ENCODE data around the gene KPNA5.
"Not testable (repeated sequence)": the region's sequence is repeated elsewhere in the genome, so short reads cannot be mapped to it uniquely, and the experiment has no call there.

KPNA5 gene

DNA sequence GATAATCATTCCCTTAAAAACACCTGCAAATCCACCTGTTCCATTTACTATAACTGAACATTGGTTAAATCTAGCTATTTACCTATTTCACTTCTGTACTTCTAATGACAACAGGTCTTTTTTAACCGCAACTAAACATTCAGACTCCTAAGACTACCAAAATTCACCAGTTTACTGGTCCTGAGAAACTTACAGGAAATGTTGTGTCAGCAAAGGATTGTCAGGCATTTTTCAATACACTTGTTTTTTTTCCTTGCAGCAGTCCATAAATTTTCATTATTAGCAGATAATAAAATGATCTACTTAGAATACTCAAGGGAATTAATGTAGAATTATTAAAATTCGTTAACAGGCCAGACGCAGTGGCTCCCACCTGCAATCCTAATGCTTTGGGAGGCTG lies 17.7 kb upstream of the KPNA5 start:
- Histone ChIP-seq H3K27me3 (ENCODE audit: control insufficient read depth in 1 of 2, insufficient read depth in 1 of 2, low read length in 2 of 2) (no peaks in the 10 kb centered on the region), H2BK12ac (ENCODE audit: low read length in 2 of 2) (no peak overlapping the region), H4K8ac (ENCODE audit: low read length) (no peak overlapping the region), H2AFZ (ENCODE audit: low read depth, low read length) (no peak overlapping the region), H3K36me3 (ENCODE audit: control insufficient read depth in 1 of 2, insufficient read depth in 2 of 2, low read depth in 1 of 2, low read length in 2 of 2) (peaks cover 0 to 6% of the 10 kb centered on the region in 2 experiments), H3K27ac (ENCODE audit: low read length, poor library complexity, severe bottlenecking) (no peak overlapping the region), H3K4me1 (ENCODE audit: control insufficient read depth, insufficient read depth, low read depth, low read length) (peaks cover 1% of the 10 kb centered on the region), H3K23ac (ENCODE audit: low read length in 2 of 2) (no peak overlapping the region), H3K79me1 (replicated peaks; ENCODE audit: low read length, poor library complexity, severe bottlenecking) (peaks cover 8% of the 10 kb centered on the region), H2BK120ac (ENCODE audit: low read depth, low read length) (no peak overlapping the region), H3K9me3 (ENCODE audit: control insufficient read depth, low read length) (no peaks in the 10 kb centered on the region), H3K4me2 (ENCODE audit: low read length, poor library complexity, severe bottlenecking) (no peak overlapping the region), H3K18ac (ENCODE audit: low read depth in 1 of 2, low read length in 2 of 2) (no peak overlapping the region), H2AK5ac (ENCODE audit: low read length, severe bottlenecking) (no peak overlapping the region), H3K14ac (ENCODE audit: low read length in 2 of 2) (no peak overlapping the region), H3K4me3 (ENCODE audit: insufficient read depth in 1 of 2, low read depth in 1 of 2, low read length in 2 of 2) (no peak overlapping the region), H3K4ac (ENCODE audit: low read depth in 1 of 2, low read length in 2 of 2) (no peak overlapping the region), H2BK15ac (ENCODE audit: low read depth, poor library complexity, severe bottlenecking) (no peak overlapping the region), H2BK5ac (ENCODE audit: low read depth, low read length, poor library complexity, severe bottlenecking) (no peak overlapping the region), H3K9ac (ENCODE audit: low read length) (no peak overlapping the region), H4K91ac (ENCODE audit: low read length) (no peak overlapping the region)
- DNase-seq, result no peak
- 100% methylated on average over 3 of the region's 3 CpGs for WGBS

DNA sequence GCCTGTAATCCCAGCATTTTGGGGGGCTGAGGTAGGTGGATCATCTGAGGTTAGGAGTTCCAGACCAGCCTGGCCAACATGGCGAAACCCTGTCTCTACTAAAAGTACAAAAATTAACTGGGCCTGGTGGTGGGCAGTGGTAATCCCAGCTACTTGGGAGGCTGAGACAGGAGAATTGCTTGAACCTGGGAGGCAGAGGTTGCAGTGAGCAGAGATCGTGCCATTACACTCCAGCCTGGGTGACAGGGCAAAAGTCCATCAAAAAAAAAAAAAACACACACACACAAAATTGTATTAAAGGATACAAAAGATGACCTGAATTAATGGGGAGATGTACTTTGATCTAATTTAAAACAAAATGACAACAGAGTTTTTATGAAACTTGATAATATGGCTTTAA lies 16.8 kb upstream of the KPNA5 start:
- not testable (repeated sequence) for H3K23ac ChIP-seq (ENCODE audit: low read length in 2 of 2); H2BK5ac ChIP-seq (ENCODE audit: low read depth, low read length, poor library complexity, severe bottlenecking); H3K4me2 ChIP-seq (ENCODE audit: low read length, poor library complexity, severe bottlenecking); H3K27ac ChIP-seq (ENCODE audit: low read length, poor library complexity, severe bottlenecking); H3K9ac ChIP-seq (ENCODE audit: low read length); H4K8ac ChIP-seq (ENCODE audit: low read length); DNase-seq; H3K9me3 ChIP-seq (ENCODE audit: control insufficient read depth, low read length); H3K4ac ChIP-seq (ENCODE audit: low read depth in 1 of 2, low read length in 2 of 2); H3K36me3 ChIP-seq (ENCODE audit: control insufficient read depth in 1 of 2, insufficient read depth in 2 of 2, low read depth in 1 of 2, low read length in 2 of 2); H2BK12ac ChIP-seq (ENCODE audit: low read length in 2 of 2); H3K4me3 ChIP-seq (ENCODE audit: insufficient read depth in 1 of 2, low read depth in 1 of 2, low read length in 2 of 2); H4K91ac ChIP-seq (ENCODE audit: low read length); H2BK15ac ChIP-seq (ENCODE audit: low read depth, poor library complexity, severe bottlenecking); H2AFZ ChIP-seq (ENCODE audit: low read depth, low read length); H3K14ac ChIP-seq (ENCODE audit: low read length in 2 of 2); H3K27me3 ChIP-seq (ENCODE audit: control insufficient read depth in 1 of 2, insufficient read depth in 1 of 2, low read length in 2 of 2); H2BK120ac ChIP-seq (ENCODE audit: low read depth, low read length); H2AK5ac ChIP-seq (ENCODE audit: low read length, severe bottlenecking); H3K4me1 ChIP-seq (ENCODE audit: control insufficient read depth, insufficient read depth, low read depth, low read length); H3K79me1 ChIP-seq (replicated peaks; ENCODE audit: low read length, poor library complexity, severe bottlenecking); H3K18ac ChIP-seq (ENCODE audit: low read depth in 1 of 2, low read length in 2 of 2)
- WGBS, result no CpG with 5 or more reads among the region's 2 CpGs

DNA sequence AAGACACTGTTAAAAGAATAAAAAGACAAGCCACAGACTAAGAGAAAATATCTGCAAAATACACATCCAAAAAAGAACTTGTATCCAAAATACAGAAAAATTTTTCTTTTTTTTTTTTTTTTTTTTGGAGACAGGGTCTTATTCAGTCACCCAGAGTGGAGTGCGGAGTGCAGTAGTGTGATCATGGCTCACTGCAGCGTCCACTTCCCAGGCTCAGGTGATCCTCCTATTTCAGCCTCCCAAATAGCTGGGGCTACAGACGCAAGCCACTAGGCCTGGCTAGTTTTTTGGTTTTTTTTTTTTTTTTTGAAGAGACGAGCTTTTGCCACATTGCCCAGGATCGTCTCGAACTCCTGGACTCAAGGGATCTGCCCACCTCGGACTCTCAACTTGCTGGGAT lies 15.5 kb upstream of the KPNA5 start:
- H3K4ac ChIP-seq (ENCODE audit: low read depth in 1 of 2, low read length in 2 of 2), result no peak overlapping the region
- H3K14ac ChIP-seq (ENCODE audit: low read length in 2 of 2), result no peak overlapping the region
- H3K79me1 ChIP-seq (replicated peaks; ENCODE audit: low read length, poor library complexity, severe bottlenecking), result peaks cover 6% of the 10 kb centered on the region
- no peak overlapping the region for H2BK120ac ChIP-seq (ENCODE audit: low read depth, low read length)
- no peak overlapping the region for H2AK5ac ChIP-seq (ENCODE audit: low read length, severe bottlenecking)
- no peak overlapping the region for H3K23ac ChIP-seq (ENCODE audit: low read length in 2 of 2)
- no peak overlapping the region for H3K18ac ChIP-seq (ENCODE audit: low read depth in 1 of 2, low read length in 2 of 2)
- no peak overlapping the region for H4K8ac ChIP-seq (ENCODE audit: low read length)
- H2BK15ac ChIP-seq (ENCODE audit: low read depth, poor library complexity, severe bottlenecking), result no peak overlapping the region
- peaks cover 1% of the 10 kb centered on the region for H3K4me1 ChIP-seq (ENCODE audit: control insufficient read depth, insufficient read depth, low read depth, low read length)
- H2BK12ac ChIP-seq (ENCODE audit: low read length in 2 of 2), result no peak overlapping the region
- no peak overlapping the region for H3K27ac ChIP-seq (ENCODE audit: low read length, poor library complexity, severe bottlenecking)
- no peak for DNase-seq
- WGBS, result 93% methylated on average over 6 of the region's 7 CpGs
- H3K27me3 ChIP-seq (ENCODE audit: control insufficient read depth in 1 of 2, insufficient read depth in 1 of 2, low read length in 2 of 2), result no peaks in the 10 kb centered on the region
- H4K91ac ChIP-seq (ENCODE audit: low read length), result no peak overlapping the region
- H3K36me3 ChIP-seq (ENCODE audit: control insufficient read depth in 1 of 2, insufficient read depth in 2 of 2, low read depth in 1 of 2, low read length in 2 of 2), result no peaks in the 10 kb centered on the region
- no peaks in the 10 kb centered on the region for H3K9me3 ChIP-seq (ENCODE audit: control insufficient read depth, low read length)
- peak overlapping the region; percentile 37 for H3K9ac ChIP-seq (ENCODE audit: low read length)
- H3K4me2 ChIP-seq (ENCODE audit: low read length, poor library complexity, severe bottlenecking), result no peak overlapping the region
- no peak overlapping the region for H2BK5ac ChIP-seq (ENCODE audit: low read depth, low read length, poor library complexity, severe bottlenecking)
- H3K4me3 ChIP-seq (ENCODE audit: insufficient read depth in 1 of 2, low read depth in 1 of 2, low read length in 2 of 2), result peak overlapping the region in 1 of 2 experiments; percentile 92
- H2AFZ ChIP-seq (ENCODE audit: low read depth, low read length), result no peak overlapping the region

DNA sequence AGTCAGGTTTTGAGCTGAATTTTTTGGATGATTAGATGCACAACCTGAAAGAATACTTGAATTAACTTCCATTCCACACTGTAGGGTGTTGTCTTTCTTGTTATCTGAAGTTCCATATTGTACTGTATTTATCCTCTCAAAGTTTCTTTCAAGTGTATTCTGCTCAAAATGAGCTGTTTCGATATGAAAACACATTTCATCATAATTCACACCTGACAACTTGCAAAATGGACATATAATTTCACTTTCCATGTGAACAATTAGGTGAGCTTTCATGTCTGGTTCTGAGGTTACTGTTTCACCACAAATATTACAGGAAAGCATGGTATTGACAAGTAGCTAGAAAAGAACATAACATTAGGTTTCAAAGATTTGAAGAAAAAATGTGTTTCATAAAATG lies 14.1 kb upstream of the KPNA5 start:
- H3K4me1 ChIP-seq (ENCODE audit: control insufficient read depth, insufficient read depth, low read depth, low read length), result peaks cover 1% of the 10 kb centered on the region
- H2AK5ac ChIP-seq (ENCODE audit: low read length, severe bottlenecking), result no peak overlapping the region
- H3K27me3 ChIP-seq (ENCODE audit: control insufficient read depth in 1 of 2, insufficient read depth in 1 of 2, low read length in 2 of 2), result no peaks in the 10 kb centered on the region
- H4K91ac ChIP-seq (ENCODE audit: low read length), result no peak overlapping the region
- H3K79me1 ChIP-seq (replicated peaks; ENCODE audit: low read length, poor library complexity, severe bottlenecking), result no peaks in the 10 kb centered on the region
- no peak overlapping the region for H3K4me2 ChIP-seq (ENCODE audit: low read length, poor library complexity, severe bottlenecking)
- no peak overlapping the region for H3K4ac ChIP-seq (ENCODE audit: low read depth in 1 of 2, low read length in 2 of 2)
- H2BK12ac ChIP-seq (ENCODE audit: low read length in 2 of 2), result no peak overlapping the region
- no peaks in the 10 kb centered on the region for H3K36me3 ChIP-seq (ENCODE audit: control insufficient read depth in 1 of 2, insufficient read depth in 2 of 2, low read depth in 1 of 2, low read length in 2 of 2)
- H3K14ac ChIP-seq (ENCODE audit: low read length in 2 of 2), result no peak overlapping the region
- no peak overlapping the region for H4K8ac ChIP-seq (ENCODE audit: low read length)
- 100% methylated on average over 1 of the region's 1 CpG for WGBS
- no peak overlapping the region for H3K18ac ChIP-seq (ENCODE audit: low read depth in 1 of 2, low read length in 2 of 2)
- no peak for DNase-seq
- H2BK120ac ChIP-seq (ENCODE audit: low read depth, low read length), result no peak overlapping the region
- no peak overlapping the region for H3K23ac ChIP-seq (ENCODE audit: low read length in 2 of 2)
- H2BK5ac ChIP-seq (ENCODE audit: low read depth, low read length, poor library complexity, severe bottlenecking), result no peak overlapping the region
- H3K4me3 ChIP-seq (ENCODE audit: insufficient read depth in 1 of 2, low read depth in 1 of 2, low read length in 2 of 2), result peak overlapping the region in 1 of 2 experiments; percentile 92
- peak overlapping the region; percentile 95 for H3K9ac ChIP-seq (ENCODE audit: low read length)
- no peak overlapping the region for H3K27ac ChIP-seq (ENCODE audit: low read length, poor library complexity, severe bottlenecking)
- no peak overlapping the region for H2BK15ac ChIP-seq (ENCODE audit: low read depth, poor library complexity, severe bottlenecking)
- no peak overlapping the region for H2AFZ ChIP-seq (ENCODE audit: low read depth, low read length)
- H3K9me3 ChIP-seq (ENCODE audit: control insufficient read depth, low read length), result no peaks in the 10 kb centered on the region

All from mesenchymal stem cell (in vitro differentiated cells and primary cell).